HG03135 (cell line): Measurements from ENCODE around the gene OSBPL8.
"Not testable (repeated sequence)": the region's sequence is repeated elsewhere in the genome, so short reads cannot be mapped to it uniquely, and the experiment has no call there.

Experiments
- ATAC-seq: cut with Tn5 transposase; IDR thresholded peaks from one replicate; pipeline ENCODE4 v1.9.1; 2021; ENCODE audit warnings: mild to moderate bottlenecking, moderate library complexity; ENCODE audit not compliant: unreplicated experiment

Gene OSBPL8

GRCh38 chr12:76422543-76423438 lies 136.8 kb downstream of the OSBPL8 start:
- ATAC-seq, result no peak

GRCh38 chr12:76422154-76422542 lies 137.4 kb downstream of the OSBPL8 start:
- no peak for ATAC-seq

- ATAC-seq, result no peak
Observed at GRCh38 chr12:76421046-76421445, 138.5 kb downstream of the OSBPL8 start.

- no peak for ATAC-seq
Observed at GRCh38 chr12:76420222-76420621, 139.3 kb downstream of the OSBPL8 start.

- no peak for ATAC-seq
Observed at GRCh38 chr12:76417116-76417515, 142.5 kb downstream of the OSBPL8 start.

- no peak for ATAC-seq
Observed at GRCh38 chr12:76413121-76413520, 146.4 kb downstream of the OSBPL8 start.

- ATAC-seq, result no peak
Observed at GRCh38 chr12:76410781-76411180, 148.8 kb downstream of the OSBPL8 start.

GRCh38 chr12:76410371-76410770 lies 149.2 kb downstream of the OSBPL8 start:
- ATAC-seq, result no peak

- no peak for ATAC-seq
Observed at GRCh38 chr12:76409074-76409473, 150.5 kb downstream of the OSBPL8 start.

GRCh38 chr12:76407710-76408109 lies 151.9 kb downstream of the OSBPL8 start:
- ATAC-seq, result no peak

- ATAC-seq, result no peak
Observed at GRCh38 chr12:76402259-76402658, 157.3 kb downstream of the OSBPL8 start.

- no peak for ATAC-seq
Observed at GRCh38 chr12:76400136-76400535, 159.4 kb downstream of the OSBPL8 start.

GRCh38 chr12:76399040-76399439 lies 160.5 kb downstream of the OSBPL8 start:
- ATAC-seq, result no peak

GRCh38 chr12:76398106-76398505 lies 161.5 kb downstream of the OSBPL8 start:
- no peak for ATAC-seq

GRCh38 chr12:76391461-76391860 lies 168.1 kb downstream of the OSBPL8 start:
- no peak for ATAC-seq

- ATAC-seq, result no peak
Observed at GRCh38 chr12:76387614-76388013, 172.0 kb downstream of the OSBPL8 start.

GRCh38 chr12:76384560-76384959 lies 175.0 kb downstream of the OSBPL8 start:
- no peak for ATAC-seq

GRCh38 chr12:76383988-76384387 lies 175.6 kb downstream of the OSBPL8 start:
- no peak for ATAC-seq

GRCh38 chr12:76379261-76379660 lies 180.3 kb downstream of the OSBPL8 start:
- no peak for ATAC-seq

- not testable (repeated sequence) for ATAC-seq
Observed at GRCh38 chr12:76376876-76377275, 182.7 kb downstream of the OSBPL8 start.

GRCh38 chr12:76375939-76376338 lies 183.6 kb downstream of the OSBPL8 start:
- no peak for ATAC-seq

GRCh38 chr12:76375470-76375869 lies 184.1 kb downstream of the OSBPL8 start:
- ATAC-seq, result no peak
